Prostate gland (tissue), 2 donors: Measurements from ENCODE around the gene RAB3GAP2.

Source experiments
- POLR2A ChIP-seq: fragments of 450-650 bp; IDR thresholded peaks from one replicate; pipeline ENCODE4 v1.6.1; 2016; ENCODE audit warnings: antibody characterized with exemption, mild to moderate bottlenecking
- POLR2AphosphoS5 ChIP-seq: sonication (generic); formaldehyde crosslinking; IDR thresholded peaks from one replicate; pipeline ENCODE4 v1.6.1; 2017; ENCODE audit warnings: antibody characterized with exemption
- TF ChIP-seq, protein P1 (sequence below), 4 experiments: fragments of 200-600 bp in 2 of 4; fragments of 450-650 bp in 2 of 4; sonication (generic) in 2 of 4; IDR thresholded peaks; 1 replicate in 3 of 4; 2 replicates in 1 of 4; pipeline ENCODE4 v1.5.1; 2016 to 2019; ENCODE audit warnings: antibody characterized with exemption in 4 of 4, mild to moderate bottlenecking in 2 of 4, moderate library complexity in 2 of 4

DNA sequence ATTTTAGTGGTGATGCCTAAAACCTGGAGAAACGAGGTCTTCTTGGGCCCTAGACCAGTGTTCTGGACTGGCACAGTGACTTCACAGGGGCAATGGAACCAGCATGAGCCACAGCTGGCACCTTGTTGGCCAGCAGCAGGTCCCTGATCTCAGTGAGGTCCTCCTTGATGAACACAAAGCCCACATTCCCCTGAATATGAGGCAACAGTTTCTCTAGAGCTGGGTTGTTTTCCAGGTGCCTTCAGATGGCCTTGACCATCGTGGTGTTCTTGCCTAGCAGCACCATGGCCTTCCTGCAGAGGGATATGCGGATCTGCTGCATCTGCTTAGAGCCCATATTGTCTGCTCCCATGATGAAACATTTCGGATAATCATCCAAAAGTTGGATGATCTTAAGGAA lies 44.9 kb upstream of the RAB3GAP2 start:
- TF ChIP-seq, protein P1, sequence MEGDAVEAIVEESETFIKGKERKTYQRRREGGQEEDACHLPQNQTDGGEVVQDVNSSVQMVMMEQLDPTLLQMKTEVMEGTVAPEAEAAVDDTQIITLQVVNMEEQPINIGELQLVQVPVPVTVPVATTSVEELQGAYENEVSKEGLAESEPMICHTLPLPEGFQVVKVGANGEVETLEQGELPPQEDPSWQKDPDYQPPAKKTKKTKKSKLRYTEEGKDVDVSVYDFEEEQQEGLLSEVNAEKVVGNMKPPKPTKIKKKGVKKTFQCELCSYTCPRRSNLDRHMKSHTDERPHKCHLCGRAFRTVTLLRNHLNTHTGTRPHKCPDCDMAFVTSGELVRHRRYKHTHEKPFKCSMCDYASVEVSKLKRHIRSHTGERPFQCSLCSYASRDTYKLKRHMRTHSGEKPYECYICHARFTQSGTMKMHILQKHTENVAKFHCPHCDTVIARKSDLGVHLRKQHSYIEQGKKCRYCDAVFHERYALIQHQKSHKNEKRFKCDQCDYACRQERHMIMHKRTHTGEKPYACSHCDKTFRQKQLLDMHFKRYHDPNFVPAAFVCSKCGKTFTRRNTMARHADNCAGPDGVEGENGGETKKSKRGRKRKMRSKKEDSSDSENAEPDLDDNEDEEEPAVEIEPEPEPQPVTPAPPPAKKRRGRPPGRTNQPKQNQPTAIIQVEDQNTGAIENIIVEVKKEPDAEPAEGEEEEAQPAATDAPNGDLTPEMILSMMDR (IDR thresholded peaks at IDR 0.05) = no peak
- TF ChIP-seq POLR2A (no peak), POLR2AphosphoS5 (no peak)
